ENCODE measurements around the gene KRTAP9-8. TPM values are rescaled to one million over a fixed set of nuclear protein-coding genes. Genes with fewer than 3 reads are reported as not detected.
"Not testable (repeated sequence)": the region's sequence is repeated elsewhere in the genome, so short reads cannot be mapped to it uniquely, and the experiment has no call there.

KRTAP9-8 gene
- polyA plus RNA-seq, 1 donor (not counting 4 experiments of a cell fraction or from before 2014, with no cell fraction given) = not detected

DNA sequence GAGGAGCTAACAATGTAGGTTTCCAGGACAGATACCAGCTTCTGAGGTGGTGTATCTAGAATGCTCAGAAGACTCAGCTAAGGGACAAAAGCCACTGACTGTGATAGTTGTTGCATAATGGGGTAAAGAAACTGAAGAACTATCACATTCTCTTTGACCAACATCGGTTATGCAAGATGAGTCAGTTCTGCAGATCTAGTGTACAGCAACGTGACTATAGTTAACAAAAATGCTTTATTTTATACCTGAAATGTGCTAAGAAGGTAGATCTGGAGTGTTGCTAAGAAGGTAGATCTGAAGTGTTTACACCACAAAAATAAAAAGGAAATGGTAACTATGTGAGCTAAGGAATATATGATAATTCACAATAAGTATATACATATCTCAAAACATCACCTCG, 29.9 kb downstream of the KRTAP9-8 start:
- Histone ChIP-seq H3K4me1 (ENCODE audit: control insufficient read depth, extremely low read depth, insufficient read depth, low read length) (no peaks in the 10 kb centered on the region), H3K4me3 (ENCODE audit: control insufficient read depth in 2 of 3, extremely low read depth in 1 of 3, insufficient read depth in 2 of 3, low read depth in 1 of 3, low read length in 3 of 3) (no peak overlapping the region), H4K20me1 (ENCODE audit: control insufficient read depth, extremely low read depth, insufficient read depth, low read length) (no peaks in the 10 kb centered on the region), H3K79me2 (ENCODE audit: control insufficient read depth, insufficient read depth, low read length) (no peaks in the 10 kb centered on the region), H3K27ac (ENCODE audit: control insufficient read depth, insufficient read depth, low read length) (no peak overlapping the region), H3K36me3 (ENCODE audit: control insufficient read depth in 2 of 2, extremely low read depth in 1 of 2, insufficient read depth in 2 of 2, low read length in 2 of 2) (no peaks in the 10 kb centered on the region), H3K9me1 (ENCODE audit: control insufficient read depth, extremely low read depth, insufficient read depth, low read length) (no peaks in the 10 kb centered on the region), H3K27me3 (ENCODE audit: control insufficient read depth, extremely low read depth, insufficient read depth, low read length) (peaks cover 3% of the 10 kb centered on the region), H3K9me3 (ENCODE audit: control insufficient read depth, low read depth, low read length) (no peaks in the 10 kb centered on the region), H3K4me2 (ENCODE audit: control insufficient read depth, extremely low read depth, insufficient read depth, low read depth, low read length) (no peak overlapping the region), H2AFZ (ENCODE audit: control insufficient read depth, low read length) (no peak overlapping the region), H3K9ac (ENCODE audit: control insufficient read depth, extremely low read depth, insufficient read depth, low read length) (no peak overlapping the region)
- dilution Hi-C loops (cut with MboI; ENCODE audit: extremely low pct_ligation_motif_present, low sequenced_read_pairs) = no loop called here
- no peak for TF ChIP-seq EZH2 (IDR thresholded peaks at IDR 0.05; ENCODE audit: low read length)
- TF ChIP-seq, protein P1, sequence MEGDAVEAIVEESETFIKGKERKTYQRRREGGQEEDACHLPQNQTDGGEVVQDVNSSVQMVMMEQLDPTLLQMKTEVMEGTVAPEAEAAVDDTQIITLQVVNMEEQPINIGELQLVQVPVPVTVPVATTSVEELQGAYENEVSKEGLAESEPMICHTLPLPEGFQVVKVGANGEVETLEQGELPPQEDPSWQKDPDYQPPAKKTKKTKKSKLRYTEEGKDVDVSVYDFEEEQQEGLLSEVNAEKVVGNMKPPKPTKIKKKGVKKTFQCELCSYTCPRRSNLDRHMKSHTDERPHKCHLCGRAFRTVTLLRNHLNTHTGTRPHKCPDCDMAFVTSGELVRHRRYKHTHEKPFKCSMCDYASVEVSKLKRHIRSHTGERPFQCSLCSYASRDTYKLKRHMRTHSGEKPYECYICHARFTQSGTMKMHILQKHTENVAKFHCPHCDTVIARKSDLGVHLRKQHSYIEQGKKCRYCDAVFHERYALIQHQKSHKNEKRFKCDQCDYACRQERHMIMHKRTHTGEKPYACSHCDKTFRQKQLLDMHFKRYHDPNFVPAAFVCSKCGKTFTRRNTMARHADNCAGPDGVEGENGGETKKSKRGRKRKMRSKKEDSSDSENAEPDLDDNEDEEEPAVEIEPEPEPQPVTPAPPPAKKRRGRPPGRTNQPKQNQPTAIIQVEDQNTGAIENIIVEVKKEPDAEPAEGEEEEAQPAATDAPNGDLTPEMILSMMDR (optimal IDR thresholded peaks at IDR 0.05 in 1 of 3, IDR thresholded peaks at IDR 0.05 in 1 of 3, conservative IDR thresholded peaks at IDR 0.05 in 1 of 3; ENCODE audit: extremely low read depth in 1 of 3, insufficient read depth in 2 of 3, low read length in 3 of 3) = no peak
- FAIRE-seq (no peak), DNase-seq (ENCODE audit: low read depth, low spot score) (no peak)

DNA sequence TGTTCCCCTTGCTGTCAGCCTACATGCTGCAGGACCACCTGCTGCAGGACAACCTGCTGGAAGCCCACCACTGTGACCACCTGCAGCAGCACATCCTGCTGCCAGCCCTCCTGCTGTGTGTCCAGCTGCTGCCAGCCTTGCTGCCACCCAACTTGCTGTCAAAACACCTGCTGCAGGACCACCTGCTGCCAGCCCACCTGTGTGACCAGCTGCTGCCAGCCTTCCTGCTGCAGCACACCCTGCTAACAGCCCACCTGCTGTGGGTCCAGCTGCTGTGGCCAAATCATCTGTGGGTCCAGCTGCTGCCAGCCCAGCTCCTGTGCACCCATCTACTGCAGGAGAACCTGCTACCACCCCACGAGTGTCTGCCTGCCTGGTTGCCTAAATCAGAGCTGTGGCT, 33.5 kb downstream of the KRTAP9-8 start:
- H3K4me3 ChIP-seq (ENCODE audit: control insufficient read depth in 2 of 3, extremely low read depth in 1 of 3, insufficient read depth in 2 of 3, low read depth in 1 of 3, low read length in 3 of 3); dilution Hi-C loops (cut with MboI; ENCODE audit: extremely low pct_ligation_motif_present, low sequenced_read_pairs); H3K9me1 ChIP-seq (ENCODE audit: control insufficient read depth, extremely low read depth, insufficient read depth, low read length); H4K20me1 ChIP-seq (ENCODE audit: control insufficient read depth, extremely low read depth, insufficient read depth, low read length); H3K79me2 ChIP-seq (ENCODE audit: control insufficient read depth, insufficient read depth, low read length); H3K9me3 ChIP-seq (ENCODE audit: control insufficient read depth, low read depth, low read length); H3K4me2 ChIP-seq (ENCODE audit: control insufficient read depth, extremely low read depth, insufficient read depth, low read depth, low read length); H2AFZ ChIP-seq (ENCODE audit: control insufficient read depth, low read length); FAIRE-seq; H3K4me1 ChIP-seq (ENCODE audit: control insufficient read depth, extremely low read depth, insufficient read depth, low read length); H3K27ac ChIP-seq (ENCODE audit: control insufficient read depth, insufficient read depth, low read length); H3K36me3 ChIP-seq (ENCODE audit: control insufficient read depth in 2 of 2, extremely low read depth in 1 of 2, insufficient read depth in 2 of 2, low read length in 2 of 2); DNase-seq (ENCODE audit: low read depth, low spot score); H3K9ac ChIP-seq (ENCODE audit: control insufficient read depth, extremely low read depth, insufficient read depth, low read length); H3K27me3 ChIP-seq (ENCODE audit: control insufficient read depth, extremely low read depth, insufficient read depth, low read length): not testable (repeated sequence)

DNA sequence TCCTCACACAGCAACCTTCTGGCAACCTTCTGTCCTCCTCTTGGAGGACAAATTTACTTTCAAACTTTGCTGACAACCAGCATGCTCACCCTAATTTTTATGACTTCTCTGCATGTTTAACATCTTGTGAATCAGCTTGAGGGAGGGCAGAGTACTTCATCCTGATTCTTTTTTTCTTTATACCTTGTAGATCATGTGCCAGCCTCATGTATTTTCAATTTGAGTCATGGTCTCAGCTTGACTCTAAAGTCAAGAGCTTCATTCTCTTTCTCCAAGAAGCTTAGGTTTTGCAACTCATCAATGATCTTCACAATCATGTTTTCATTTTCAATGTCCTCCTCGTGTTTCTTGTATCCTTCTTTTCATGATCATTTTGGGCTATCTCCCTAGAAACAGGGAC, 34.1 kb downstream of the KRTAP9-8 start:
- H3K4me2 ChIP-seq (ENCODE audit: control insufficient read depth, extremely low read depth, insufficient read depth, low read depth, low read length) = no peak overlapping the region

More for the DNA sequence above, 34.1 kb downstream of the KRTAP9-8 start:
- H3K9ac ChIP-seq (ENCODE audit: control insufficient read depth, extremely low read depth, insufficient read depth, low read length) = no peak overlapping the region
- H3K27me3 ChIP-seq (ENCODE audit: control insufficient read depth, extremely low read depth, insufficient read depth, low read length) = no peaks in the 10 kb centered on the region
- no peak for DNase-seq (ENCODE audit: low read depth, low spot score)
- dilution Hi-C loops (cut with MboI; ENCODE audit: extremely low pct_ligation_motif_present, low sequenced_read_pairs) = no loop called here
- no peaks in the 10 kb centered on the region for H4K20me1 ChIP-seq (ENCODE audit: control insufficient read depth, extremely low read depth, insufficient read depth, low read length)
- no peak overlapping the region for H3K27ac ChIP-seq (ENCODE audit: control insufficient read depth, insufficient read depth, low read length)
- TF ChIP-seq EZH2 (IDR thresholded peaks at IDR 0.05; ENCODE audit: low read length) = no peak
- TF ChIP-seq, protein P1 (optimal IDR thresholded peaks at IDR 0.05 in 1 of 3, IDR thresholded peaks at IDR 0.05 in 1 of 3, conservative IDR thresholded peaks at IDR 0.05 in 1 of 3; ENCODE audit: extremely low read depth in 1 of 3, insufficient read depth in 2 of 3, low read length in 3 of 3) = no peak
- no peak for FAIRE-seq
- no peak overlapping the region for H3K4me3 ChIP-seq (ENCODE audit: control insufficient read depth in 2 of 3, extremely low read depth in 1 of 3, insufficient read depth in 2 of 3, low read depth in 1 of 3, low read length in 3 of 3)
- H2AFZ ChIP-seq (ENCODE audit: control insufficient read depth, low read length) = no peak overlapping the region
- no peaks in the 10 kb centered on the region for H3K9me3 ChIP-seq (ENCODE audit: control insufficient read depth, low read depth, low read length)
- H3K79me2 ChIP-seq (ENCODE audit: control insufficient read depth, insufficient read depth, low read length) = no peaks in the 10 kb centered on the region
- no peaks in the 10 kb centered on the region for H3K4me1 ChIP-seq (ENCODE audit: control insufficient read depth, extremely low read depth, insufficient read depth, low read length)
- no peaks in the 10 kb centered on the region for H3K36me3 ChIP-seq (ENCODE audit: control insufficient read depth in 2 of 2, extremely low read depth in 1 of 2, insufficient read depth in 2 of 2, low read length in 2 of 2)
- H3K9me1 ChIP-seq (ENCODE audit: control insufficient read depth, extremely low read depth, insufficient read depth, low read length) = no peaks in the 10 kb centered on the region
